ENCODE measurements around the gene BCL11A. TPM values are rescaled to one million over a fixed set of nuclear protein-coding genes. Genes with fewer than 3 reads are reported as not detected.

The BCL11A gene
- total RNA-seq, 1 donor from 2014 or later: 10.7 TPM

DNA sequence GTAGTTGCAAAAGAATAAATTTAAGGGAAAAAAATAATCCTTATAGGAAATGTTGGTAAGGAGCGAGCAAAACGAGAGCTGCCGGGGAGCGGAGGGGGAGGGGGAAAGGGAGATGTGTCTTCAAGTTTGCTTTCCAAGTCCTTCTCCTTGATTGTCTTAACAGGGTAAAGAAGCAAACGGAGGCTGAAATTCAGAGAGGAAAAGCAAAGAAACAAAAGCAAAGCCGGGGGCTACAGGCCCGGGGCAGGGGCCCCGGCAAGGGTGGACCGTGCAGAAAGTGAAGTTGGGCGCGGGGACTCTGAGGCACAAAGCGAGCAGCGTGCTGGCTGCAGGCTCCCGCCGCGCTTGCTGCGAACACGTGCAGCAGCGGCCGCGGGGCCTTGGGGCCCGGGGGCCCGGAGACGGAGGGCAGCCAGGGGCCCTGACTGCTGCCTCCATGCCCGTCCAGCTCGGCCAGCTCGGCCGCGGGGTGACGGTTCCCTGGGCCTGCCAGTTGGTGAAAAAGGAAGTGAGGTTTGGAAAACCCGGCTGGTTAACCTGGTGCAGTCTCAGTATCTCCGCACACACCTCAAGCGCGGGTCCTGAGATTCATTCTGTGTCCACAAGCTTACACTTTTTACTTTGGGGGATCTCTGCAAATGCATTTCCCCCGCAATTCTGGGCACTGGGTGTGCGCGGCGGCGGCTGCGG, 4.1 kb downstream of the BCL11A start:
- Mint-ChIP-seq H3K27ac (ENCODE audit: unreplicated experiment) (peak overlapping the region; percentile 60), H3K4me1 (ENCODE audit: unreplicated experiment) (peaks cover 15% of the 10 kb centered on the region), H3K4me3 (ENCODE audit: unreplicated experiment) (peak overlapping the region; percentile 86), H3K27me3 (ENCODE audit: unreplicated experiment) (no peaks in the 10 kb centered on the region), H3K9me3 (ENCODE audit: unreplicated experiment) (no peaks in the 10 kb centered on the region), H3K36me3 (ENCODE audit: unreplicated experiment) (peaks cover 10% of the 10 kb centered on the region)
- TF ChIP-seq, protein P1, sequence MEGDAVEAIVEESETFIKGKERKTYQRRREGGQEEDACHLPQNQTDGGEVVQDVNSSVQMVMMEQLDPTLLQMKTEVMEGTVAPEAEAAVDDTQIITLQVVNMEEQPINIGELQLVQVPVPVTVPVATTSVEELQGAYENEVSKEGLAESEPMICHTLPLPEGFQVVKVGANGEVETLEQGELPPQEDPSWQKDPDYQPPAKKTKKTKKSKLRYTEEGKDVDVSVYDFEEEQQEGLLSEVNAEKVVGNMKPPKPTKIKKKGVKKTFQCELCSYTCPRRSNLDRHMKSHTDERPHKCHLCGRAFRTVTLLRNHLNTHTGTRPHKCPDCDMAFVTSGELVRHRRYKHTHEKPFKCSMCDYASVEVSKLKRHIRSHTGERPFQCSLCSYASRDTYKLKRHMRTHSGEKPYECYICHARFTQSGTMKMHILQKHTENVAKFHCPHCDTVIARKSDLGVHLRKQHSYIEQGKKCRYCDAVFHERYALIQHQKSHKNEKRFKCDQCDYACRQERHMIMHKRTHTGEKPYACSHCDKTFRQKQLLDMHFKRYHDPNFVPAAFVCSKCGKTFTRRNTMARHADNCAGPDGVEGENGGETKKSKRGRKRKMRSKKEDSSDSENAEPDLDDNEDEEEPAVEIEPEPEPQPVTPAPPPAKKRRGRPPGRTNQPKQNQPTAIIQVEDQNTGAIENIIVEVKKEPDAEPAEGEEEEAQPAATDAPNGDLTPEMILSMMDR (IDR thresholded peaks at IDR 0.05): no peak
- peak; percentile 82 for DNase-seq (ENCODE audit: extremely low spot score, unreplicated experiment)

DNA sequence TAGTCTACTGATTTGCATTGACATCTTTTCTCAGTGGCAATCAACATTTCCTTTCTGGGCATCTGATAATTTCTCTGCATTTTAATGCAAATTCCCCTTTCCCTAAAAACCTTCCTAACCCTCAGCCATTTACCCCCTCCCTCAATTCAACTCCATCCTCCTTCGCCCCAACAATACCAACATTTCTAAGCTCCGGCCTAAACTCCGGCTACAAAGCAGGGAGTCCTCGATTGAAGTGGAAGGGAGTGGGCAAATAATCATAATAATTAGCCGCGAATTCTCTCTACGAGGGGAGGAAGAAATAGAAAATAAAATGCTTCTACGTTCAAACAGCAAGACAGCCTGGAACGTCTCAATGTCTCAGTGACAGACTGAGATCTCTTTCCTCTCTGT, 4.6 kb downstream of the BCL11A start:
- DNase-seq (ENCODE audit: extremely low spot score, unreplicated experiment): no peak
- TF ChIP-seq, protein P1 (IDR thresholded peaks at IDR 0.05): no peak
- H3K4me1 Mint-ChIP-seq (ENCODE audit: unreplicated experiment): peaks cover 15% of the 10 kb centered on the region
- H3K9me3 Mint-ChIP-seq (ENCODE audit: unreplicated experiment): no peaks in the 10 kb centered on the region
- no peaks in the 10 kb centered on the region for H3K27me3 Mint-ChIP-seq (ENCODE audit: unreplicated experiment)
- peaks cover 14% of the 10 kb centered on the region for H3K36me3 Mint-ChIP-seq (ENCODE audit: unreplicated experiment)
- H3K27ac Mint-ChIP-seq (ENCODE audit: unreplicated experiment): peak overlapping the region; percentile 20
- peak overlapping the region; percentile 86 for H3K4me3 Mint-ChIP-seq (ENCODE audit: unreplicated experiment)

DNA sequence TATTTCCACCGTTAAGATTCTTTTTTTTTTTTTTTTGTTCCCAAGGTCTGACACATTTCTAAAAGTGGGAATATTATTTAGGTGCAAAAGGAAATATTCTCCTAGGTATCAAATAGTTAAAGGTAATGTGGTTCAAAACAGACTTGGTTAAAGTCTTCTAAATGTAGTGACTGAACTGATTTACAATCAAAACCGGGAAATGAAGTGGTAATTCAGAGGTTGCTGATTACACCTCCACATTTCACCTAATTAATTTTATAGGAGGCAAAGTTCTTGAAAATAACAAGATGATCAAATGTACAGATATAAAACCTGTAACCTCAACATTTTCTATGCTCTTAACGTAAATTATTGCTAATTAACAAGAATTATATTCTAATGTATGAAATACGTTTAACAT, 5.1 kb downstream of the BCL11A start:
- TF ChIP-seq, protein P1 (IDR thresholded peaks at IDR 0.05): no peak
- Mint-ChIP-seq H3K27me3 (ENCODE audit: unreplicated experiment) (no peaks in the 10 kb centered on the region), H3K4me3 (ENCODE audit: unreplicated experiment) (peak overlapping the region; percentile 86), H3K27ac (ENCODE audit: unreplicated experiment) (no peak overlapping the region), H3K4me1 (ENCODE audit: unreplicated experiment) (peaks cover 15% of the 10 kb centered on the region), H3K9me3 (ENCODE audit: unreplicated experiment) (no peaks in the 10 kb centered on the region), H3K36me3 (ENCODE audit: unreplicated experiment) (peaks cover 15% of the 10 kb centered on the region)
- no peak for DNase-seq (ENCODE audit: extremely low spot score, unreplicated experiment)

DNA sequence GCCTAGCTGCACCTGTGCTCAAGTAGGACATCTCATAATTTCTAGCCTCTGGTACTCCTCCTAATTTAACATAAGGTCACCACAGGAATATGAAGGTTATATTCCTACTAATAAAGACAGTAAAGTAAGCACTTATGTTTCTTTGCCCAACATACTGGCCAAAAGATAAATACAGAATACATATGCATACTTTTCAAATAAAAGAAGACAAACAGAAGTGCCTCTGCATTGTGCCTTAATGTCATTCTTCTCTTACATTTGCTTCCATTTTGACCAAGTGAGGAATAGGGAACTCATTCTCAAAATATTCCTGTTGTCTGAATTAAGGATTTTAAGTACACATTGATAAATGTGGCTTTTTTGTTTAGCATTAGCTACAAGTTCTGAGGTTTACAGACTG, 5.6 kb downstream of the BCL11A start:
- peaks cover 17% of the 10 kb centered on the region for H3K36me3 Mint-ChIP-seq (ENCODE audit: unreplicated experiment)
- no peak for DNase-seq (ENCODE audit: extremely low spot score, unreplicated experiment)
- no peak overlapping the region for H3K4me3 Mint-ChIP-seq (ENCODE audit: unreplicated experiment)
- H3K9me3 Mint-ChIP-seq (ENCODE audit: unreplicated experiment): no peaks in the 10 kb centered on the region
- H3K27me3 Mint-ChIP-seq (ENCODE audit: unreplicated experiment): no peaks in the 10 kb centered on the region
- TF ChIP-seq, protein P1 (IDR thresholded peaks at IDR 0.05): no peak
- no peak overlapping the region for H3K27ac Mint-ChIP-seq (ENCODE audit: unreplicated experiment)
- H3K4me1 Mint-ChIP-seq (ENCODE audit: unreplicated experiment): peaks cover 15% of the 10 kb centered on the region

DNA sequence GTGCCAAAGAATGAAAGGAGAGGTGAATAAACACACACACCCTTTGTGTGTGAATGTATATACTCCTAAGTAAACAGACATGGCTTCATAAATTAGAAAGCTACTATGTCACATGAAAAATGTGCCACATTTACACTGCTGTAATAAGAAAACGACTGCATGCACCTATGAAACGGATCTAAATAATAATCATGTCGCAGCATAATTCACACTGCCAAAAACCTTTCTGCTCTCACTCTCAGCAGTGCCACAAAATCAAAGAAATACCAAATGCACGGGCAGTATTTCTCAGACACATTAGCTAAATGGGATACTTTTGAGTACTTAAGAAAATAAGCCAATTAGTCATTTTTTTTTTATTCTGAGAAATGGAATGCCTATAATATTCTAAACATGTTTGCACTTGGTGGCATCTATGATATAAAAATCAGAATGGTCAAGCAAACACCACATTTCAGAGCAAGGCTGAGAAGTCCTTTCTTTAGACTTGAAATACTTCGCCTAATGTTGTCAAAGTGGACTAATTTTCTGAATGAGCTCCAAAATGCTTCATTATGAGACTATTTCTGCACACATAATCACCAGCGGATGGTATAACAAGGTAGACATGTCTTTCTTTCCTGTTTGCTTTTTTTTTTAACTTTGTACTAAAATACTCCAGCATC, 6.6 kb downstream of the BCL11A start:
- H3K36me3 Mint-ChIP-seq (ENCODE audit: unreplicated experiment): peaks cover 17% of the 10 kb centered on the region
- no peaks in the 10 kb centered on the region for H3K27me3 Mint-ChIP-seq (ENCODE audit: unreplicated experiment)
- peaks cover 14% of the 10 kb centered on the region for H3K4me1 Mint-ChIP-seq (ENCODE audit: unreplicated experiment)
- H3K4me3 Mint-ChIP-seq (ENCODE audit: unreplicated experiment): no peak overlapping the region
- DNase-seq (ENCODE audit: extremely low spot score, unreplicated experiment): no peak
- no peak overlapping the region for H3K27ac Mint-ChIP-seq (ENCODE audit: unreplicated experiment)
- TF ChIP-seq, protein P1 (IDR thresholded peaks at IDR 0.05): no peak
- no peaks in the 10 kb centered on the region for H3K9me3 Mint-ChIP-seq (ENCODE audit: unreplicated experiment)

Measured in osteocyte (in vitro differentiated cells).